ENCODE results near the gene GLI1. TPM values are rescaled to one million over a fixed set of nuclear protein-coding genes. Genes with fewer than 3 reads are reported as not detected.

GLI1 gene
- total and polyA plus RNA-seq, 11 donors, result 0.08 to 2.6 (median 0.83) TPM

- peaks cover 0 to 76% (median 50%) of the 10 kb centered on the region in 12 donors for H3K4me1 ChIP-seq
- H3K9me3 ChIP-seq, result no peaks in the 10 kb centered on the region
- ATAC-seq, result peak in 1 of 4 donors; percentile 3
- H3K36me3 ChIP-seq, result peaks cover 0 to 53% (median 41%) of the 10 kb centered on the region in 9 donors
- no peak for TF ChIP-seq CTCF (IDR thresholded peaks at IDR 0.05)
- H3K4me3 ChIP-seq, result peak overlapping the region; percentile 64 to 99 (median 77)
- no peaks in the 10 kb centered on the region for H3K27me3 ChIP-seq
- peak overlapping the region; percentile 85 to 100 (median 96) for H3K27ac ChIP-seq
- WGBS, 4 donors, result 18 to 21% (median 19%) methylated on average over 7 of the region's 7 CpGs
- intact Hi-C loops (cut with DNase I), result loop anchor here in 1 of 10 donors (5.0 kb wide), 1 partner anchor 832 kb away; the partner anchor contains the start of gene PTGES3
- peak in 4 of 5 donors; percentile 30 to 71 (median 56) for DNase-seq
These were observed 59.6 kb downstream of the GLI1 start for GRCh38 chr12:57518920-57519795.

DNA sequence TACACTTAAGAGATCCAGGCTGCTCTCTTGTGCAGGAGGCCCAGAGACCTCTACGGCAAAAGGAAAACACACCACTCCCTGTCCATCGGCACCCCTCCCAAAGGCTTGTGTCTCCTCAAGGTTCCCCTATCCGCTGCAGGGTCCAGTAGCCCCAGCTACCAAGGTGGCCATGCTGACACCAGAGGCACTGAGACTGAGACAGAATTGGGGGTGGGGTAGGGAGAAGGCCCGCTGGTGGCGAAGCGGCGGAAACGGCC is 60.1 kb downstream of the GLI1 start:
- TF ChIP-seq POLR2A (IDR thresholded peaks at IDR 0.05) (no peak), CTCF (IDR thresholded peaks at IDR 0.05) (no peak)
- intact Hi-C loops (cut with DNase I), result loop anchor here in 2 of 10 donors (1.0 to 5.0 kb wide), 3 partner anchors 57 to 832 kb away; partner anchors contain the start of gene PTGES3 (in 1 of the 2)
- H3K4me1 ChIP-seq, result peaks cover 0 to 76% (median 55%) of the 10 kb centered on the region in 12 donors

DNA sequence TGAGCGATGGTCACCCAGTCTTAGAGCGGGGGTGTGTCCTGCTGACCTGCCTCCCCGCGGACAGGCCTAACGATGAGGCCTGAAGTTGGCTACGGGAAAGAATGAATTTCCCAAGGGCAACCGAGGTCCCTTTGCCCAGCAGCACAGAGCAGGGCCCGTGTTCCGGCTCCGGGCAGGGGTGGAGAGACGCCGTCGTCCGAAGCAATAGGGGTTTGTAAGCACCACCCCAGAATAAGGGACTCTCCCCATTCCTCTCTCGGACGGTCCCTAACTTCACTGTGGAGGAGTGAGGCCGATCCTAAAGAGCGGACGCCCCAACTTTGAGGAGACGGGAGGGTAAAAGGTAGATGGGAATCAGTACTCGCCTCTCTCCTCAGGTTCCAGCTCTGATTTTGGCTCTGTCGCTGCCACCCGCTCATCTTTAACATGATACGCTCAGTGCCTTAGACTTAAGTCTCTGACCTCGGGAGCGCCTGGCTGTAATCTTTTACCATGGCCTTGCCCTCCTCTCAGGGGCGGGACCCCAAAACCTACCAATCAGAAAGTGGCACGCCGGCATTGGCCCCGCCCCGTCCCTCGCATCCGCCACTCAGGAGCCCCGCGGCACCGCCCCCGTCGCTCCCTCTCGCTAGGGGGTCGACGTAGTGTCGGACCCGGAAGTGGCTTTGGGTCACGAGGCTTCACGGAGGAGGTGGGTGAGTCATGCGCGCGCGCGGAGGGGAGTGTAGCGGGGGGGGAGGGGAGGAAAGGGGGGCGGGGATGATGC is 60.7 kb downstream of the GLI1 start, which contains the start of gene DDIT3:
DDIT3 (minus strand) TSS at position 462 of the 766 bp plus-strand sequence. CDS start 3,108 bp downstream, outside the sequence.
- H3K27me3 ChIP-seq, result no peaks in the 10 kb centered on the region
- H3K9me3 ChIP-seq, result no peaks in the 10 kb centered on the region
- no peak for TF ChIP-seq CTCF (IDR thresholded peaks at IDR 0.05)
- peak; percentile 95 to 99 for TF ChIP-seq POLR2A (IDR thresholded peaks at IDR 0.05)
- H3K27ac ChIP-seq, result peak within 1 kb of the TSS; percentile 94 to 100 (median 98)
- intact Hi-C loops (cut with DNase I), result loop anchor here in 2 of 10 donors (1.0 to 2.0 kb wide), 2 partner anchors 58 to 99 kb away; no protein-coding TSS in a partner anchor
- peaks cover 0 to 53% (median 41%) of the 10 kb centered on the region in 9 donors for H3K36me3 ChIP-seq
- ATAC-seq, result peak; percentile 84 to 91 (median 88)
- peaks cover 0 to 77% (median 57%) of the 10 kb centered on the region in 12 donors for H3K4me1 ChIP-seq
- WGBS, 4 donors, result 0 to 1% (median 1%) methylated on average over 34 to 51 of the region's 52 CpGs
- H3K4me3 ChIP-seq, result peak within 1 kb of the TSS; percentile 64 to 99 (median 80)
- DNase-seq, result peak; percentile 100

More for the DNA sequence above, 60.1 kb downstream of the GLI1 start:
- Histone ChIP-seq H3K4me3 (peak overlapping the region; percentile 64 to 99 (median 77)), H3K36me3 (peaks cover 0 to 53% (median 41%) of the 10 kb centered on the region in 9 donors), H3K27ac (peak overlapping the region; percentile 85 to 100 (median 96)), H3K27me3 (no peaks in the 10 kb centered on the region), H3K9me3 (no peaks in the 10 kb centered on the region)
- DNase-seq, result peak in 3 of 5 donors; percentile 66 to 70 (median 66)
- 0% methylated on average over 8 of the region's 8 CpGs for WGBS, 4 donors
- ATAC-seq, result peak in 2 of 4 donors; percentile 9 to 29
